Activated CD8-positive, alpha-beta T cell treated with anti-CD3 and anti-CD28 coated beads, Interleukin-2, amount 10 ng/mL, durations not matched to agents 7 days and 5 days (primary cell): ENCODE results near the gene SENP5. TPM values are rescaled to one million over a fixed set of nuclear protein-coding genes. Genes with fewer than 3 reads are reported as not detected.

Source experiments
- ATAC-seq: fragments of 150-1000 bp; cut with Tn5 transposase; one replicate; pipeline ENCODE4 v1.10.0; 2021; ENCODE audit warnings: moderate library complexity
- CTCF ChIA-PET: fragments of 350-600 bp; sonication (Branson Sonifier 250); formaldehyde crosslinking; loops from one replicate; lab custom pipeline; 2021; ENCODE audit warnings: antibody characterized with exemption; lab: Charles Lee
- POLR2A ChIA-PET: fragments of 350-600 bp; sonication (Branson Sonifier 250); formaldehyde crosslinking; loops from one replicate; lab custom pipeline; 2021; ENCODE audit warnings: antibody characterized with exemption; lab: Charles Lee
- DNase-seq: peaks from one replicate; pipeline ENCODE4 v3.0.0-alpha.2; 2020
- H3K27ac Mint-ChIP-seq: one replicate; pipeline ENCODE4 v1.8.0; 2021; ENCODE audit warnings: mild to moderate bottlenecking, mixed read lengths
- H3K27me3 Mint-ChIP-seq: one replicate; pipeline ENCODE4 v1.8.0; 2021; ENCODE audit warnings: low read depth, mixed read lengths
- H3K36me3 Mint-ChIP-seq: one replicate; pipeline ENCODE4 v1.8.0; 2021; ENCODE audit warnings: low read depth, mixed read lengths
- H3K4me1 Mint-ChIP-seq: one replicate; pipeline ENCODE4 v1.8.0; 2021; ENCODE audit warnings: low read depth, mixed read lengths
- H3K4me3 Mint-ChIP-seq: one replicate; pipeline ENCODE4 v1.8.0; 2021; ENCODE audit warnings: mild to moderate bottlenecking, mixed read lengths
- H3K9me3 Mint-ChIP-seq: one replicate; pipeline ENCODE4 v1.8.0; 2022; ENCODE audit warnings: mixed read lengths; ENCODE audit not compliant: insufficient read depth
- total RNA-seq, 2 experiments: library from RNA; stranded (reverse); gene quantifications; one replicate each; pipeline ENCODE4 v1.2.3, GENCODE V29; 2021

The SENP5 gene
- total RNA-seq, 2 experiments from 2014 or later = 32.2 to 37.0 TPM

GRCh38 chr3:196971094-196971698, 103.5 kb downstream of the SENP5 start:
- H3K36me3 Mint-ChIP-seq = peaks cover 9% of the 10 kb centered on the region
- CTCF ChIA-PET = interaction anchor here (1.4 to 2.8 kb wide), 3 partner anchors 29 to 133 kb away, joined by 3 to 19 read pairs (median 8); partner anchors contain the start of gene NCBP2
- no peak overlapping the region for H3K4me3 Mint-ChIP-seq
- peaks cover 14% of the 10 kb centered on the region for H3K4me1 Mint-ChIP-seq
- no peak for DNase-seq
- no peaks in the 10 kb centered on the region for H3K9me3 Mint-ChIP-seq
- ATAC-seq = no peak
- peaks cover 16% of the 10 kb centered on the region for H3K27me3 Mint-ChIP-seq
- H3K27ac Mint-ChIP-seq = no peak overlapping the region
- POLR2A ChIA-PET = no interaction called here

- ATAC-seq (no peak), DNase-seq (no peak)
- Mint-ChIP-seq H3K27ac (no peak overlapping the region), H3K4me1 (peaks cover 7% of the 10 kb centered on the region), H3K4me3 (no peak overlapping the region), H3K9me3 (no peaks in the 10 kb centered on the region), H3K27me3 (peaks cover 12% of the 10 kb centered on the region), H3K36me3 (no peaks in the 10 kb centered on the region)
- ChIA-PET CTCF (no interaction called here), POLR2A (no interaction called here)
These were observed 106.9 kb downstream of the SENP5 start for GRCh38 chr3:196974661-196975060.

GRCh38 chr3:196975349-196975748, 107.6 kb downstream of the SENP5 start:
- H3K27me3 Mint-ChIP-seq = peaks cover 10% of the 10 kb centered on the region
- H3K9me3 Mint-ChIP-seq = no peaks in the 10 kb centered on the region
- no peaks in the 10 kb centered on the region for H3K36me3 Mint-ChIP-seq
- H3K4me3 Mint-ChIP-seq = no peak overlapping the region
- POLR2A ChIA-PET = no interaction called here
- CTCF ChIA-PET = interaction anchor here (1.0 kb wide), 1 partner anchor 212 kb away, joined by 3 read pairs; no protein-coding TSS in a partner anchor
- H3K4me1 Mint-ChIP-seq = peaks cover 4% of the 10 kb centered on the region
- DNase-seq = no peak
- H3K27ac Mint-ChIP-seq = no peak overlapping the region
- no peak for ATAC-seq

GRCh38 chr3:196976941-196977340, 109.2 kb downstream of the SENP5 start:
- peaks cover 3% of the 10 kb centered on the region for H3K36me3 Mint-ChIP-seq
- H3K4me1 Mint-ChIP-seq = no peaks in the 10 kb centered on the region
- H3K27me3 Mint-ChIP-seq = peaks cover 5% of the 10 kb centered on the region
- peaks cover 4% of the 10 kb centered on the region for H3K9me3 Mint-ChIP-seq
- ChIA-PET POLR2A (no interaction called here), CTCF (no interaction called here)
- H3K4me3 Mint-ChIP-seq = no peak overlapping the region
- no peak overlapping the region for H3K27ac Mint-ChIP-seq
- ATAC-seq = no peak
- no peak for DNase-seq

- no peak for DNase-seq
- ATAC-seq = no peak
- no peak overlapping the region for H3K27ac Mint-ChIP-seq
- H3K27me3 Mint-ChIP-seq = peaks cover 14% of the 10 kb centered on the region
- peaks cover 8% of the 10 kb centered on the region for H3K36me3 Mint-ChIP-seq
- no peak overlapping the region for H3K4me3 Mint-ChIP-seq
- POLR2A ChIA-PET = no interaction called here
- CTCF ChIA-PET = interaction anchor here (1.2 kb wide), 1 partner anchor 10 kb away, joined by 4 read pairs; no protein-coding TSS in a partner anchor
- H3K4me1 Mint-ChIP-seq = no peaks in the 10 kb centered on the region
- peaks cover 14% of the 10 kb centered on the region for H3K9me3 Mint-ChIP-seq
These were observed 111.8 kb downstream of the SENP5 start for GRCh38 chr3:196979545-196979944.

GRCh38 chr3:196981657-196982056, 113.9 kb downstream of the SENP5 start:
- peaks cover 14% of the 10 kb centered on the region for H3K9me3 Mint-ChIP-seq
- ChIA-PET CTCF (no interaction called here), POLR2A (interaction anchor here (0.6 kb wide), 1 partner anchor 226 kb away, joined by 3 read pairs; no protein-coding TSS in a partner anchor)
- peaks cover 14% of the 10 kb centered on the region for H3K27me3 Mint-ChIP-seq
- no peak for ATAC-seq
- H3K4me1 Mint-ChIP-seq = no peaks in the 10 kb centered on the region
- H3K4me3 Mint-ChIP-seq = no peak overlapping the region
- peaks cover 8% of the 10 kb centered on the region for H3K36me3 Mint-ChIP-seq
- H3K27ac Mint-ChIP-seq = no peak overlapping the region
- no peak for DNase-seq

- DNase-seq = no peak
- Mint-ChIP-seq H3K36me3 (peaks cover 8% of the 10 kb centered on the region), H3K4me1 (no peaks in the 10 kb centered on the region), H3K27ac (no peak overlapping the region), H3K27me3 (peaks cover 21% of the 10 kb centered on the region), H3K4me3 (no peak overlapping the region), H3K9me3 (peaks cover 14% of the 10 kb centered on the region)
- POLR2A ChIA-PET = interaction anchor here (0.7 kb wide), 1 partner anchor 26 kb away, joined by 3 read pairs; no protein-coding TSS in a partner anchor
- CTCF ChIA-PET = no interaction called here
- no peak for ATAC-seq
These were observed 115.5 kb downstream of the SENP5 start for GRCh38 chr3:196983186-196983585.

Other genes starting within 250 kb of the SENP5 start
- 10 to 100 TPM; 37.5 to 39.9 TPM for gene NRROS, start 228.2 kb upstream of the SENP5 start, total RNA-seq
- 1 to 10 TPM; 4.6 to 5.6 TPM for gene CEP19, start 155.7 kb upstream of the SENP5 start, total RNA-seq
- 10 to 100 TPM; 41.5 to 42.1 TPM for gene PIGX, start 155.5 kb upstream of the SENP5 start, total RNA-seq
- gene PAK2, start 128.1 kb upstream of the SENP5 start, total RNA-seq = 100 to 1,000 TPM in 1 of 2 experiments, 10 to 100 TPM in 1; 84.7 to 104 TPM
- 10 to 100 TPM; 49.1 to 52.4 TPM for gene NCBP2, start 74.6 kb downstream of the SENP5 start, total RNA-seq
- gene PIGZ, start 100.9 kb downstream of the SENP5 start, total RNA-seq = 1 to 10 TPM in 1 of 2 experiments, under 1 TPM in 1; 0.81 to 1.9 TPM
- gene MELTF, start 161.9 kb downstream of the SENP5 start, total RNA-seq = 1 to 10 TPM; 7.6 to 8.2 TPM